Coronary artery (tissue), 2 donors: ENCODE results near the gene CCS.
A peak's percentile ranks its signal among the peaks of the same experiment; 100 is the strongest.
"Not testable (repeated sequence)": the region's sequence is repeated elsewhere in the genome, so short reads cannot be mapped to it uniquely, and the experiment has no call there.

Experiments
- DNase-seq: peaks from one replicate; pipeline ENCODE4 v3.0.0-alpha.2; 2017; ENCODE audit warnings: low spot score
- H3K27ac ChIP-seq, 2 donors: fragments of 200-600 bp; sonication (generic); one replicate each; pipeline ENCODE4 v1.5.1; 2016 to 2019
- H3K4me3 ChIP-seq: fragments of 200-600 bp; sonication (generic); 2 replicates; pipeline ENCODE4 v1.5.1; 2016; ENCODE audit warnings: mild to moderate bottlenecking, moderate library complexity
- CTCF ChIP-seq: fragments of 200-600 bp; sonication (generic); IDR thresholded peaks from one replicate; pipeline ENCODE4 v1.5.1; 2019; ENCODE audit warnings: antibody characterized with exemption

The CCS gene

GRCh38 chr11:66639066-66639813 lies 46.3 kb downstream of the CCS start:
- Histone ChIP-seq H3K27ac (peak overlapping the region; percentile 75 to 84), H3K4me3 (peak overlapping the region; percentile 89)
- TF ChIP-seq CTCF, result no peak
- DNase-seq, result no peak

GRCh38 chr11:66639814-66640340 lies 46.9 kb downstream of the CCS start:
- H3K4me3 ChIP-seq, result peak overlapping the region; percentile 89
- not testable (repeated sequence) for H3K27ac ChIP-seq, DNase-seq

- no peak for DNase-seq
- TF ChIP-seq CTCF, result no peak
- peak overlapping the region; percentile 89 for H3K4me3 ChIP-seq
- no peak overlapping the region for H3K27ac ChIP-seq
Measured at GRCh38 chr11:66641834-66642233, 48.8 kb downstream of the CCS start.

- H3K4me3 ChIP-seq, result peak overlapping the region; percentile 32
- TF ChIP-seq CTCF, result no peak
Measured at GRCh38 chr11:66643745-66644437, 50.9 kb downstream of the CCS start.

GRCh38 chr11:66646828-66647227 lies 53.8 kb downstream of the CCS start:
- no peak overlapping the region for H3K27ac ChIP-seq
- no peak for TF ChIP-seq CTCF
- H3K4me3 ChIP-seq, result no peak overlapping the region
- no peak for DNase-seq

More at GRCh38 chr11:66643745-66644437, 50.9 kb downstream of the CCS start:
- no peak for DNase-seq
- H3K27ac ChIP-seq, result no peak overlapping the region

- no peak for TF ChIP-seq CTCF
- no peak overlapping the region for H3K27ac ChIP-seq
- DNase-seq, result no peak
- no peak overlapping the region for H3K4me3 ChIP-seq
Measured at GRCh38 chr11:66649903-66650302, 56.9 kb downstream of the CCS start.

- no peak for TF ChIP-seq CTCF
- Histone ChIP-seq H3K27ac (no peak overlapping the region), H3K4me3 (no peak overlapping the region)
- no peak for DNase-seq
Measured at GRCh38 chr11:66651016-66651415, 58.0 kb downstream of the CCS start.
